H1 (cell line): ENCODE results near the gene LRRTM3. TPM values are rescaled to one million over a fixed set of nuclear protein-coding genes. Genes with fewer than 3 reads are reported as not detected.

Experiments used
- CEBPB ChIP-seq: IDR thresholded peaks from 2 replicates; pipeline ENCODE4 v1.6.1; 2012; ENCODE audit warnings: low read depth, low read length
- EGR1 ChIP-seq: IDR thresholded peaks from 2 replicates; pipeline ENCODE4 v1.6.1; 2011; ENCODE audit warnings: low read depth, low read length, borderline replicate concordance
- MAFK ChIP-seq: IDR thresholded peaks from 2 replicates; pipeline ENCODE4 v1.6.1; 2012; ENCODE audit warnings: low read depth, mild to moderate bottlenecking, improper control_type of control experiment, low read length
- POLR2A ChIP-seq, 2 experiments: IDR thresholded peaks; 1 replicate in 1 of 2; 2 replicates in 1 of 2; pipeline ENCODE4 v1.6.1; 2011; ENCODE audit warnings: low read depth in 2 of 2, low read length in 2 of 2, mild to moderate bottlenecking in 2 of 2; ENCODE audit errors: control extremely low read depth in 1 of 2
- SIRT6 ChIP-seq: IDR thresholded peaks from one replicate; pipeline ENCODE4 v1.7.1; 2012; ENCODE audit warnings: low read length, inconsistent platforms
- TAF1 ChIP-seq: IDR thresholded peaks from 2 replicates; pipeline ENCODE4 v1.6.1; 2011; ENCODE audit warnings: mild to moderate bottlenecking, low read depth, low read length
- polyA plus RNA-seq, 7 experiments: library from polyadenylated mRNA; depleted of rRNA in 3 of 7; stranded (reverse) in 5 of 7; unstranded in 2 of 7; fragments of >200 nt in 5 of 7; fragments of 200-250 nt in 2 of 7; gene quantifications; 1 replicate in 5 of 7; 2 replicates in 1 of 7; 4 replicates in 1 of 7; pipeline versions ENCODE4 v1.2.1 to v1.2.3, GENCODE V29; 2011 to 2013; ENCODE audit warnings: missing spikeins in 2 of 7, mixed read lengths in 2 of 7
- total RNA-seq: library from RNA; stranded (reverse); fragmentation: NEBNext Ultra II Directional; extraction: Animal tissue kit (Norgen Biotek cat#: 25700); gene quantifications from 2 replicates; pipeline ENCODE4 v1.2.1, GENCODE V29; 2021
- TF ChIP-seq, protein P1 (sequence below): fragments of 300-600 bp; sonication (generic); IDR thresholded peaks from 2 replicates; pipeline ENCODE4 v1.7.1; 2012; ENCODE audit warnings: low read length, moderate library complexity, mild to moderate bottlenecking, inconsistent platforms; ENCODE audit not compliant: insufficient replicate concordance

Gene LRRTM3
- total and polyA plus RNA-seq, 2 of the 8 experiments (the other 6 are each of a cell fraction or from before 2014, with no cell fraction given) = 0.33 to 0.48 TPM

GRCh38 chr10:66910671-66911070 lies 15.2 kb upstream of the LRRTM3 start (continued):
- TF ChIP-seq, protein P1, sequence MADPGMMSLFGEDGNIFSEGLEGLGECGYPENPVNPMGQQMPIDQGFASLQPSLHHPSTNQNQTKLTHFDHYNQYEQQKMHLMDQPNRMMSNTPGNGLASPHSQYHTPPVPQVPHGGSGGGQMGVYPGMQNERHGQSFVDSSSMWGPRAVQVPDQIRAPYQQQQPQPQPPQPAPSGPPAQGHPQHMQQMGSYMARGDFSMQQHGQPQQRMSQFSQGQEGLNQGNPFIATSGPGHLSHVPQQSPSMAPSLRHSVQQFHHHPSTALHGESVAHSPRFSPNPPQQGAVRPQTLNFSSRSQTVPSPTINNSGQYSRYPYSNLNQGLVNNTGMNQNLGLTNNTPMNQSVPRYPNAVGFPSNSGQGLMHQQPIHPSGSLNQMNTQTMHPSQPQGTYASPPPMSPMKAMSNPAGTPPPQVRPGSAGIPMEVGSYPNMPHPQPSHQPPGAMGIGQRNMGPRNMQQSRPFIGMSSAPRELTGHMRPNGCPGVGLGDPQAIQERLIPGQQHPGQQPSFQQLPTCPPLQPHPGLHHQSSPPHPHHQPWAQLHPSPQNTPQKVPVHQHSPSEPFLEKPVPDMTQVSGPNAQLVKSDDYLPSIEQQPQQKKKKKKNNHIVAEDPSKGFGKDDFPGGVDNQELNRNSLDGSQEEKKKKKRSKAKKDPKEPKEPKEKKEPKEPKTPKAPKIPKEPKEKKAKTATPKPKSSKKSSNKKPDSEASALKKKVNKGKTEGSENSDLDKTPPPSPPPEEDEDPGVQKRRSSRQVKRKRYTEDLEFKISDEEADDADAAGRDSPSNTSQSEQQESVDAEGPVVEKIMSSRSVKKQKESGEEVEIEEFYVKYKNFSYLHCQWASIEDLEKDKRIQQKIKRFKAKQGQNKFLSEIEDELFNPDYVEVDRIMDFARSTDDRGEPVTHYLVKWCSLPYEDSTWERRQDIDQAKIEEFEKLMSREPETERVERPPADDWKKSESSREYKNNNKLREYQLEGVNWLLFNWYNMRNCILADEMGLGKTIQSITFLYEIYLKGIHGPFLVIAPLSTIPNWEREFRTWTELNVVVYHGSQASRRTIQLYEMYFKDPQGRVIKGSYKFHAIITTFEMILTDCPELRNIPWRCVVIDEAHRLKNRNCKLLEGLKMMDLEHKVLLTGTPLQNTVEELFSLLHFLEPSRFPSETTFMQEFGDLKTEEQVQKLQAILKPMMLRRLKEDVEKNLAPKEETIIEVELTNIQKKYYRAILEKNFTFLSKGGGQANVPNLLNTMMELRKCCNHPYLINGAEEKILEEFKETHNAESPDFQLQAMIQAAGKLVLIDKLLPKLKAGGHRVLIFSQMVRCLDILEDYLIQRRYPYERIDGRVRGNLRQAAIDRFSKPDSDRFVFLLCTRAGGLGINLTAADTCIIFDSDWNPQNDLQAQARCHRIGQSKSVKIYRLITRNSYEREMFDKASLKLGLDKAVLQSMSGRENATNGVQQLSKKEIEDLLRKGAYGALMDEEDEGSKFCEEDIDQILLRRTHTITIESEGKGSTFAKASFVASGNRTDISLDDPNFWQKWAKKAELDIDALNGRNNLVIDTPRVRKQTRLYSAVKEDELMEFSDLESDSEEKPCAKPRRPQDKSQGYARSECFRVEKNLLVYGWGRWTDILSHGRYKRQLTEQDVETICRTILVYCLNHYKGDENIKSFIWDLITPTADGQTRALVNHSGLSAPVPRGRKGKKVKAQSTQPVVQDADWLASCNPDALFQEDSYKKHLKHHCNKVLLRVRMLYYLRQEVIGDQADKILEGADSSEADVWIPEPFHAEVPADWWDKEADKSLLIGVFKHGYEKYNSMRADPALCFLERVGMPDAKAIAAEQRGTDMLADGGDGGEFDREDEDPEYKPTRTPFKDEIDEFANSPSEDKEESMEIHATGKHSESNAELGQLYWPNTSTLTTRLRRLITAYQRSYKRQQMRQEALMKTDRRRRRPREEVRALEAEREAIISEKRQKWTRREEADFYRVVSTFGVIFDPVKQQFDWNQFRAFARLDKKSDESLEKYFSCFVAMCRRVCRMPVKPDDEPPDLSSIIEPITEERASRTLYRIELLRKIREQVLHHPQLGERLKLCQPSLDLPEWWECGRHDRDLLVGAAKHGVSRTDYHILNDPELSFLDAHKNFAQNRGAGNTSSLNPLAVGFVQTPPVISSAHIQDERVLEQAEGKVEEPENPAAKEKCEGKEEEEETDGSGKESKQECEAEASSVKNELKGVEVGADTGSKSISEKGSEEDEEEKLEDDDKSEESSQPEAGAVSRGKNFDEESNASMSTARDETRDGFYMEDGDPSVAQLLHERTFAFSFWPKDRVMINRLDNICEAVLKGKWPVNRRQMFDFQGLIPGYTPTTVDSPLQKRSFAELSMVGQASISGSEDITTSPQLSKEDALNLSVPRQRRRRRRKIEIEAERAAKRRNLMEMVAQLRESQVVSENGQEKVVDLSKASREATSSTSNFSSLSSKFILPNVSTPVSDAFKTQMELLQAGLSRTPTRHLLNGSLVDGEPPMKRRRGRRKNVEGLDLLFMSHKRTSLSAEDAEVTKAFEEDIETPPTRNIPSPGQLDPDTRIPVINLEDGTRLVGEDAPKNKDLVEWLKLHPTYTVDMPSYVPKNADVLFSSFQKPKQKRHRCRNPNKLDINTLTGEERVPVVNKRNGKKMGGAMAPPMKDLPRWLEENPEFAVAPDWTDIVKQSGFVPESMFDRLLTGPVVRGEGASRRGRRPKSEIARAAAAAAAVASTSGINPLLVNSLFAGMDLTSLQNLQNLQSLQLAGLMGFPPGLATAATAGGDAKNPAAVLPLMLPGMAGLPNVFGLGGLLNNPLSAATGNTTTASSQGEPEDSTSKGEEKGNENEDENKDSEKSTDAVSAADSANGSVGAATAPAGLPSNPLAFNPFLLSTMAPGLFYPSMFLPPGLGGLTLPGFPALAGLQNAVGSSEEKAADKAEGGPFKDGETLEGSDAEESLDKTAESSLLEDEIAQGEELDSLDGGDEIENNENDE = no peak
- TF ChIP-seq SIRT6 = no peak
- TF ChIP-seq POLR2A (IDR thresholded peaks at IDR 0.05; ENCODE audit: control extremely low read depth in 1 of 2, low read depth in 2 of 2, low read length in 2 of 2) = no peak
- no peak for TF ChIP-seq MAFK
- no peak for TF ChIP-seq EGR1
- no peak for TF ChIP-seq TAF1
- TF ChIP-seq CEBPB = no peak
